HG03565 (cell line): ENCODE data around the gene EML6.
"Not testable (repeated sequence)": the region's sequence is repeated elsewhere in the genome, so short reads cannot be mapped to it uniquely, and the experiment has no call there.

Experiments
- ATAC-seq: cut with Tn5 transposase; IDR thresholded peaks from one replicate; pipeline ENCODE4 v1.9.1; 2021; ENCODE audit warnings: mild to moderate bottlenecking, moderate library complexity; ENCODE audit not compliant: unreplicated experiment

Gene EML6

GRCh38 chr2:54723131-54723995 is at the start of gene EML6:
TSS of gene EML6 (plus strand) at chr2:54723662. CDS start at chr2:54725062, 1,400 bp downstream.
- ATAC-seq, result peak; percentile 99

GRCh38 chr2:54675281-54675680 is 48.2 kb upstream of the EML6 start:
- no peak for ATAC-seq

GRCh38 chr2:54675738-54676137 is 47.7 kb upstream of the EML6 start:
- ATAC-seq, result no peak

GRCh38 chr2:54676656-54677055 is 46.8 kb upstream of the EML6 start:
- ATAC-seq, result no peak

GRCh38 chr2:54677476-54678265 is 45.8 kb upstream of the EML6 start:
- ATAC-seq, result no peak

GRCh38 chr2:54678719-54679118 is 44.7 kb upstream of the EML6 start:
- ATAC-seq, result no peak

GRCh38 chr2:54680397-54681041 is 42.9 kb upstream of the EML6 start:
- peak; percentile 76 for ATAC-seq

GRCh38 chr2:54681416-54681815 is 42.0 kb upstream of the EML6 start:
- no peak for ATAC-seq

- no peak for ATAC-seq
Measured at GRCh38 chr2:54683596-54683995, 39.9 kb upstream of the EML6 start.

GRCh38 chr2:54685263-54685775 is 38.1 kb upstream of the EML6 start:
- ATAC-seq, result no peak

- ATAC-seq, result no peak
Measured at GRCh38 chr2:54687595-54688152, 35.8 kb upstream of the EML6 start.

GRCh38 chr2:54691445-54692135 is 31.9 kb upstream of the EML6 start:
- ATAC-seq, result no peak

GRCh38 chr2:54692556-54692955 is 30.9 kb upstream of the EML6 start:
- no peak for ATAC-seq

- no peak for ATAC-seq
Measured at GRCh38 chr2:54695378-54695777, 28.1 kb upstream of the EML6 start.

GRCh38 chr2:54697934-54698333 is 25.5 kb upstream of the EML6 start:
- ATAC-seq, result no peak

- ATAC-seq, result not testable (repeated sequence)
Measured at GRCh38 chr2:54698926-54699325, 24.5 kb upstream of the EML6 start.

GRCh38 chr2:54699665-54700064 is 23.8 kb upstream of the EML6 start:
- no peak for ATAC-seq

GRCh38 chr2:54701029-54701428 is 22.4 kb upstream of the EML6 start:
- ATAC-seq, result no peak

GRCh38 chr2:54704238-54704637 is 19.2 kb upstream of the EML6 start:
- no peak for ATAC-seq
